ENCODE data around the gene SCN9A.

SCN9A gene

GRCh38 chr2:166173263-166173662, 202.5 kb downstream of the SCN9A start:
- Histone ChIP-seq H3K27me3 (ENCODE audit: insufficient read depth, poor library complexity, severe bottlenecking) (no peaks in the 10 kb centered on the region), H3K4me3 (replicated peaks; ENCODE audit: insufficient read depth, low read length) (no peak overlapping the region), H3K27ac (replicated peaks) (no peak overlapping the region)
- TF ChIP-seq GABPA (IDR thresholded peaks at IDR 0.05; ENCODE audit: low read depth) (no peak), CTCF (IDR thresholded peaks at IDR 0.05; ENCODE audit: insufficient read depth, low read length) (no peak), REST (IDR thresholded peaks at IDR 0.05; ENCODE audit: insufficient replicate concordance, low read depth) (no peak), POLR2AphosphoS5 (IDR thresholded peaks at IDR 0.05; ENCODE audit: low read depth) (no peak), SPI1 (IDR thresholded peaks at IDR 0.05; ENCODE audit: borderline replicate concordance, low read depth) (no peak)
- no peak for DNase-seq (ENCODE audit: low read depth in 1 of 2, low spot score in 1 of 2)

GRCh38 chr2:166171216-166171615, 204.5 kb downstream of the SCN9A start:
- Histone ChIP-seq H3K4me3 (replicated peaks; ENCODE audit: insufficient read depth, low read length) (no peak overlapping the region), H3K27me3 (ENCODE audit: insufficient read depth, poor library complexity, severe bottlenecking) (no peaks in the 10 kb centered on the region), H3K27ac (replicated peaks) (no peak overlapping the region)
- TF ChIP-seq CTCF (IDR thresholded peaks at IDR 0.05; ENCODE audit: insufficient read depth, low read length) (no peak), SPI1 (IDR thresholded peaks at IDR 0.05; ENCODE audit: borderline replicate concordance, low read depth) (no peak), REST (IDR thresholded peaks at IDR 0.05; ENCODE audit: insufficient replicate concordance, low read depth) (no peak), POLR2AphosphoS5 (IDR thresholded peaks at IDR 0.05; ENCODE audit: low read depth) (no peak), GABPA (IDR thresholded peaks at IDR 0.05; ENCODE audit: low read depth) (no peak)
- no peak for DNase-seq (ENCODE audit: low read depth in 1 of 2, low spot score in 1 of 2)

- no peak for TF ChIP-seq POLR2AphosphoS5 (IDR thresholded peaks at IDR 0.05; ENCODE audit: low read depth)
- no peak for TF ChIP-seq SPI1 (IDR thresholded peaks at IDR 0.05; ENCODE audit: borderline replicate concordance, low read depth)
- TF ChIP-seq GABPA (IDR thresholded peaks at IDR 0.05; ENCODE audit: low read depth) = no peak
- no peak for TF ChIP-seq CTCF (IDR thresholded peaks at IDR 0.05; ENCODE audit: insufficient read depth, low read length)
- TF ChIP-seq REST (IDR thresholded peaks at IDR 0.05; ENCODE audit: insufficient replicate concordance, low read depth) = no peak
- no peak for DNase-seq (ENCODE audit: low read depth in 1 of 2, low spot score in 1 of 2)
- Histone ChIP-seq H3K27me3 (ENCODE audit: insufficient read depth, poor library complexity, severe bottlenecking) (no peaks in the 10 kb centered on the region), H3K27ac (replicated peaks) (no peak overlapping the region), H3K4me3 (replicated peaks; ENCODE audit: insufficient read depth, low read length) (no peak overlapping the region)
These were observed 205.4 kb downstream of the SCN9A start for GRCh38 chr2:166170356-166170755.
